ENCODE measurements around the gene OTULINL. TPM values are rescaled to one million over a fixed set of nuclear protein-coding genes. Genes with fewer than 3 reads are reported as not detected.

OTULINL gene
- total RNA-seq, 1 experiment from 2014 or later, result 54.6 TPM

- H3K4me2 ChIP-seq (ENCODE audit: low read length), result no peak overlapping the region
- H2AFZ ChIP-seq (ENCODE audit: low read length), result no peak overlapping the region
- ChIA-PET POLR2A (ENCODE audit: unreplicated experiment) (no interaction called here), CTCF (no interaction called here)
- peaks cover 2% of the 10 kb centered on the region; the same call in 1 of the 2 replicates for H4K20me1 ChIP-seq (ENCODE audit: low read length)
- DNase-seq, result peak; percentile 33
- H3K9me3 ChIP-seq (ENCODE audit: low read length), result no peaks in the 10 kb centered on the region
- no peaks in the 10 kb centered on the region for H3K36me3 ChIP-seq (ENCODE audit: low read depth, low read length)
- peaks cover 11% of the 10 kb centered on the region for H3K79me2 ChIP-seq (ENCODE audit: low read length)
- ATAC-seq, result no peak
- H3K27ac ChIP-seq (ENCODE audit: low read length), result no peak overlapping the region
- H3K4me3 ChIP-seq (ENCODE audit: low read length), result no peak overlapping the region
- BruUV-seq (replicated peaks), result no TSS peak
- no peaks in the 10 kb centered on the region for H3K9me2 ChIP-seq (replicated peaks; ENCODE audit: low read length)
- intact Hi-C loops (cut with micrococcal nuclease), result no loop called here
- TF ChIP-seq EZH2 (IDR thresholded peaks at IDR 0.05; ENCODE audit: low read length, unreplicated experiment) (no peak), CTCF (conservative IDR thresholded peaks at IDR 0.05; ENCODE audit: low read depth, low read length) (no peak), EZH2phosphoT487 (IDR thresholded peaks at IDR 0.05; ENCODE audit: borderline replicate concordance, low read length) (no peak)
- peaks cover 36% of the 10 kb centered on the region for H3K4me1 ChIP-seq (ENCODE audit: insufficient read depth, low read length)
- peaks cover 10% of the 10 kb centered on the region for H3F3A ChIP-seq (ENCODE audit: low read length, unreplicated experiment)
- H3K9ac ChIP-seq (ENCODE audit: low read length), result no peak overlapping the region
- no peaks in the 10 kb centered on the region for H3K27me3 ChIP-seq (ENCODE audit: low read length)
Observed at GRCh38 chr5:14577971-14578370, 3.6 kb upstream of the OTULINL start.

GRCh38 chr5:14579246-14579645 lies 2.3 kb upstream of the OTULINL start:
- H3K36me3 ChIP-seq (ENCODE audit: low read depth, low read length), result no peaks in the 10 kb centered on the region
- H3K9me2 ChIP-seq (replicated peaks; ENCODE audit: low read length), result no peaks in the 10 kb centered on the region
- TF ChIP-seq EZH2 (IDR thresholded peaks at IDR 0.05; ENCODE audit: low read length, unreplicated experiment) (no peak), CTCF (conservative IDR thresholded peaks at IDR 0.05; ENCODE audit: low read depth, low read length) (no peak), EZH2phosphoT487 (IDR thresholded peaks at IDR 0.05; ENCODE audit: borderline replicate concordance, low read length) (no peak)
- H3K4me1 ChIP-seq (ENCODE audit: insufficient read depth, low read length), result peaks cover 44% of the 10 kb centered on the region
- POLR2A ChIA-PET (ENCODE audit: unreplicated experiment), result interaction anchor here (0.6 kb wide), 1 partner anchor 72 kb away, joined by 4 read pairs; no protein-coding TSS in a partner anchor
- peaks cover 15% of the 10 kb centered on the region for H4K20me1 ChIP-seq (ENCODE audit: low read length)
- peak overlapping the region; percentile 97 for H3K27ac ChIP-seq (ENCODE audit: low read length)
- H2AFZ ChIP-seq (ENCODE audit: low read length), result no peak overlapping the region
- CTCF ChIA-PET, result no interaction called here
- H3K27me3 ChIP-seq (ENCODE audit: low read length), result no peaks in the 10 kb centered on the region
- BruUV-seq (replicated peaks), result no TSS peak
- H3F3A ChIP-seq (ENCODE audit: low read length, unreplicated experiment), result peaks cover 10% of the 10 kb centered on the region
- H3K79me2 ChIP-seq (ENCODE audit: low read length), result peaks cover 24% of the 10 kb centered on the region
- peak overlapping the region; percentile 95 for H3K9ac ChIP-seq (ENCODE audit: low read length)
- ATAC-seq (no peak), DNase-seq (no peak)
- H3K4me3 ChIP-seq (ENCODE audit: low read length), result no peak overlapping the region
- H3K9me3 ChIP-seq (ENCODE audit: low read length), result no peaks in the 10 kb centered on the region
- intact Hi-C loops (cut with micrococcal nuclease), result no loop called here
- H3K4me2 ChIP-seq (ENCODE audit: low read length), result peak overlapping the region; percentile 84

DNA sequence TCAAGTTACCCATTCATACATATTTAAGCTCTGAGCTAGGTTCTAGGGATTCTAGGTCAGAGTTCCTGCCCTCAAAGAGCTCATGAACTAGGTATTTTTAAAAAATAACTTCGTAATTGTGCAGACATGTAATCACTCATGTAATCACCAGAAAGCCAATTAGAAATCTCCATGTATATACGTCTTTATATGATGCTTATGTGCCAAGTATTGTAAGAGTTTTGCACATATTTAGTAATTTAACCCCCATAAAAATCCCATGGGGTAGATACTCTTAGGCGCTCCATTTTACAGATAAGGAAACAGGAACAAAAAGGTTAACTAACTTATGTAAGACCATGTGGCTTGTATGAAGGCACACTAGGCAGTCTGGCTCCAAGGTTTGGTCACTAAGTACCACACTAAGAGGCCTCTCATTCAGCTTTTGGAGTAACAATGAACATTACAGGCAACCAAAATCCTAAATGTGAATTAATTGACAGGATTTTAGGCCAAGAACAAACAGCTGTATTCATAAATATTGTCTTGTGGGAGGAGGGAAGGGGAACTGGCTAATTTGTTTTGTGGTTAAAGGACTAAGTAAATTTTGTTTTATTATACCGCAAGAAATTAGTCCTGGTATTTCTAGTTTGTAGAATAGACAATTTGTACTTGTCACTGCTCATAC lies 1.7 kb upstream of the OTULINL start:
- no TSS peak for BruUV-seq (replicated peaks)
- peaks cover 10% of the 10 kb centered on the region for H3F3A ChIP-seq (ENCODE audit: low read length, unreplicated experiment)

More for the DNA sequence above, 1.7 kb upstream of the OTULINL start:
- no peaks in the 10 kb centered on the region for H3K27me3 ChIP-seq (ENCODE audit: low read length)
- TF ChIP-seq EZH2phosphoT487 (IDR thresholded peaks at IDR 0.05; ENCODE audit: borderline replicate concordance, low read length) (no peak), CTCF (conservative IDR thresholded peaks at IDR 0.05; ENCODE audit: low read depth, low read length) (no peak), EZH2 (IDR thresholded peaks at IDR 0.05; ENCODE audit: low read length, unreplicated experiment) (no peak)
- H4K20me1 ChIP-seq (ENCODE audit: low read length), result peaks cover 21% of the 10 kb centered on the region
- POLR2A ChIA-PET (ENCODE audit: unreplicated experiment), result interaction anchor here (0.6 to 0.7 kb wide), 2 partner anchors 72 to 174 kb away, joined by 4 read pairs; no protein-coding TSS in a partner anchor
- ATAC-seq (no peak), DNase-seq (peak; percentile 47)
- H3K4me2 ChIP-seq (ENCODE audit: low read length), result peak overlapping the region; percentile 84
- H3K4me3 ChIP-seq (ENCODE audit: low read length), result no peak overlapping the region
- H3K27ac ChIP-seq (ENCODE audit: low read length), result peak overlapping the region; percentile 97
- no peak overlapping the region for H2AFZ ChIP-seq (ENCODE audit: low read length)
- CTCF ChIA-PET, result no interaction called here
- intact Hi-C loops (cut with micrococcal nuclease), result loop anchor here (5.0 kb wide), 3 partner anchors 58 to 118 kb away; no protein-coding TSS in a partner anchor
- H3K79me2 ChIP-seq (ENCODE audit: low read length), result peaks cover 30% of the 10 kb centered on the region
- no peaks in the 10 kb centered on the region for H3K9me3 ChIP-seq (ENCODE audit: low read length)
- H3K9me2 ChIP-seq (replicated peaks; ENCODE audit: low read length), result no peaks in the 10 kb centered on the region
- peaks cover 45% of the 10 kb centered on the region for H3K4me1 ChIP-seq (ENCODE audit: insufficient read depth, low read length)
- no peaks in the 10 kb centered on the region; the same call in 1 of the 2 replicates for H3K36me3 ChIP-seq (ENCODE audit: low read depth, low read length)
- H3K9ac ChIP-seq (ENCODE audit: low read length), result peak overlapping the region; percentile 95
